Right lobe of liver (tissue), 6 donors: Measurements from ENCODE around the gene TIPRL. TPM values are rescaled to one million over a fixed set of nuclear protein-coding genes. Genes with fewer than 3 reads are reported as not detected.

Source experiments
- ATAC-seq, 4 donors: fragments of 200-7000 bp; cut with Tn5 transposase; one replicate each; pipeline ENCODE4 v1.9.1; 2020; ENCODE audit warnings: mild to moderate bottlenecking in 4 of 4, moderate library complexity in 4 of 4
- DNase-seq, 3 donors: peaks; one replicate each; pipeline ENCODE4 v3.0.0-alpha.2; 2020
- H3K27ac ChIP-seq, 3 donors: fragments of 200-600 bp; one replicate each; pipeline ENCODE4 v1.8.0; 2022
- H3K27me3 ChIP-seq, 2 donors: fragments of 200-600 bp; one replicate each; pipeline ENCODE4 v1.8.0; 2022
- H3K36me3 ChIP-seq, 4 donors: fragments of 200-600 bp; sonication (generic) in 1 of 4; one replicate each; pipeline versions ENCODE4 v1.5.1 to v1.8.0; 2017 to 2022; ENCODE audit warnings: control low read depth in 1 of 4
- H3K4me1 ChIP-seq, 4 donors: fragments of 200-600 bp; sonication (generic) in 1 of 4; one replicate each; pipeline versions ENCODE4 v1.5.1 to v1.8.0; 2017 to 2022; ENCODE audit warnings: control low read depth in 1 of 4
- H3K4me3 ChIP-seq, 3 donors: fragments of 200-600 bp; one replicate each; pipeline ENCODE4 v1.8.0; 2022
- H3K9me3 ChIP-seq, 4 donors: fragments of 200-600 bp; sonication (generic) in 1 of 4; one replicate each; pipeline versions ENCODE4 v1.5.1 to v1.8.0; 2017 to 2022; ENCODE audit warnings: control low read depth in 1 of 4
- POLR2A ChIP-seq: fragments of 450-650 bp; IDR thresholded peaks from one replicate; pipeline ENCODE4 v1.6.1; 2017; ENCODE audit warnings: antibody characterized with exemption, mild to moderate bottlenecking
- WGBS: methylation state at CpG from one replicate; pipeline ENCODE4 v1.1.6; 2018; ENCODE audit warnings: low coverage, low lambda C conversion rate; ENCODE audit not compliant: insufficient coverage; ENCODE audit errors: missing lambda C conversion rate; 5-methylcytosine and 5-hydroxymethylcytosine counted together
- intact Hi-C, 2 donors: fragments of 100-400 bp; cut with DNase I; formaldehyde crosslinking; loops; one replicate each; pipeline versions ENCODE4 v1.11.2 to v1.14.1; 2022
- small RNA-seq, 2 experiments: library from RNA; depleted of rRNA; stranded (forward); fragments of <200 nt; gene quantifications; one replicate each; pipeline ENCODE3, GENCODE V24; 2016
- total RNA-seq, 6 experiments: library from RNA; depleted of rRNA in 2 of 6; stranded (reverse); fragments of >200 nt in 2 of 6; fragmentation: NEBNext Ultra II Directional in 3 of 6; extraction: Animal tissue kit (Norgen Biotek cat#: 25700) in 3 of 6; gene quantifications; one replicate each; pipeline versions ENCODE4 v1.1.0 to v1.2.4, GENCODE V29; 2016 to 2023
- TF ChIP-seq, protein P1 (sequence below), 4 donors: fragments of 200-600 bp in 3 of 4; fragments of 450-650 bp in 1 of 4; IDR thresholded peaks; one replicate each; pipeline versions ENCODE4 v1.5.1 to v1.8.0; 2016 to 2022; ENCODE audit warnings: antibody characterized with exemption in 4 of 4, mild to moderate bottlenecking in 2 of 4
- donor health status: DM: no; HTN: yes; CAD: no.
- donor health status: DM: no; HTN: no; CAD: no.
- donor health status: DM: no; HTN: no; CAD: no.
- donor health status: DM: no; HTN: yes; CAD: no.
- donor health status: DM: no; HTN: yes; CAD: no.

The TIPRL gene
- total RNA-seq, 6 experiments from 2014 or later: 12.1 to 24.1 (median 15.7) TPM

DNA sequence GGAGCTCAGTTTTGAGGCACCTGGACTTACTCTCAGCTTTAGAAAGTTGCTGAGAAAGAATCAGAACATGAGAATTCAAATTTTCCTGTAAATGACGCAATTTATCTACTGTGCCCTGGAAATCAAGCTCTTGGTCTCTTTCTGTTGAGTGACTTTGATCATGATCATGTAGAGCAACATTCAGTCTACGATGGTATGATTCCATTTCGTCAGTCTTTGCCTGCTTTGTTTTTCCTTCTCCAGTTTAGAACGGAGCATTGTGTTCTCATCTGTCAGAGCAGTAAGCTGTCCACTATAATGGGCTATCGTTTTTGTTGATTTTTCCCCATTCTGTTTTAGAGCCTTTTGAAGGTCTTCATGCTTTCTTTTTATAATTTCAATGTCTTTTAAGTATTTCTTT is 67.7 kb downstream of the TIPRL start:
- no peak overlapping the region for H3K27ac ChIP-seq
- 89% methylated on average over 5 of the region's 5 CpGs for WGBS

More for the DNA sequence above, 67.7 kb downstream of the TIPRL start:
- DNase-seq: no peak
- peaks cover 0 to 26% (median 6%) of the 10 kb centered on the region in 4 donors for H3K36me3 ChIP-seq
- no peaks in the 10 kb centered on the region for H3K27me3 ChIP-seq
- ATAC-seq: no peak
- peaks cover 0 to 6% (median 0%) of the 10 kb centered on the region in 4 donors for H3K4me1 ChIP-seq
- H3K9me3 ChIP-seq: no peaks in the 10 kb centered on the region
- intact Hi-C loops: no loop called here
- no peak overlapping the region for H3K4me3 ChIP-seq
- TF ChIP-seq, protein P1, sequence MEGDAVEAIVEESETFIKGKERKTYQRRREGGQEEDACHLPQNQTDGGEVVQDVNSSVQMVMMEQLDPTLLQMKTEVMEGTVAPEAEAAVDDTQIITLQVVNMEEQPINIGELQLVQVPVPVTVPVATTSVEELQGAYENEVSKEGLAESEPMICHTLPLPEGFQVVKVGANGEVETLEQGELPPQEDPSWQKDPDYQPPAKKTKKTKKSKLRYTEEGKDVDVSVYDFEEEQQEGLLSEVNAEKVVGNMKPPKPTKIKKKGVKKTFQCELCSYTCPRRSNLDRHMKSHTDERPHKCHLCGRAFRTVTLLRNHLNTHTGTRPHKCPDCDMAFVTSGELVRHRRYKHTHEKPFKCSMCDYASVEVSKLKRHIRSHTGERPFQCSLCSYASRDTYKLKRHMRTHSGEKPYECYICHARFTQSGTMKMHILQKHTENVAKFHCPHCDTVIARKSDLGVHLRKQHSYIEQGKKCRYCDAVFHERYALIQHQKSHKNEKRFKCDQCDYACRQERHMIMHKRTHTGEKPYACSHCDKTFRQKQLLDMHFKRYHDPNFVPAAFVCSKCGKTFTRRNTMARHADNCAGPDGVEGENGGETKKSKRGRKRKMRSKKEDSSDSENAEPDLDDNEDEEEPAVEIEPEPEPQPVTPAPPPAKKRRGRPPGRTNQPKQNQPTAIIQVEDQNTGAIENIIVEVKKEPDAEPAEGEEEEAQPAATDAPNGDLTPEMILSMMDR (IDR thresholded peaks at IDR 0.05): no peak
- TF ChIP-seq POLR2A: no peak

Small RNA genes lying within 50 kb of the gene (small RNA-seq; reads per million reads assigned to genes)
- 0 reads per million in 2 experiments for gene AL021397.1

Other genes starting within 250 kb of the TIPRL start
- gene DCAF6, start 242.3 kb upstream of the TIPRL start, total RNA-seq: 10 to 100 TPM; 35.8 to 65.9 (median 48.8) TPM
- gene MPC2, start 241.9 kb upstream of the TIPRL start, total RNA-seq: 100 to 1,000 TPM in 5 of 6 experiments, 10 to 100 TPM in 1; 85.2 to 198 (median 142) TPM
- 1 to 10 TPM in 1 of 6 experiments, under 1 TPM in 5; 0.43 to 1.4 (median 0.48) TPM for gene GPR161, start 42.0 kb upstream of the TIPRL start, total RNA-seq
- gene SFT2D2, start 47.0 kb downstream of the TIPRL start, total RNA-seq: 10 to 100 TPM; 26.5 to 35.4 (median 29.8) TPM
- under 1 TPM; 0.43 to 0.68 (median 0.56) TPM for gene TBX19, start 101.9 kb downstream of the TIPRL start, total RNA-seq